Dedifferentiated amniotic fluid mesenchymal stem cell (primary cell): Measurements from ENCODE around the gene P2RX1.

Experiments
- DNase-seq: peaks from one replicate; pipeline ENCODE4 v3.0.0-alpha.2; 2016; ENCODE audit errors: extremely low spot score

Gene P2RX1

DNA sequence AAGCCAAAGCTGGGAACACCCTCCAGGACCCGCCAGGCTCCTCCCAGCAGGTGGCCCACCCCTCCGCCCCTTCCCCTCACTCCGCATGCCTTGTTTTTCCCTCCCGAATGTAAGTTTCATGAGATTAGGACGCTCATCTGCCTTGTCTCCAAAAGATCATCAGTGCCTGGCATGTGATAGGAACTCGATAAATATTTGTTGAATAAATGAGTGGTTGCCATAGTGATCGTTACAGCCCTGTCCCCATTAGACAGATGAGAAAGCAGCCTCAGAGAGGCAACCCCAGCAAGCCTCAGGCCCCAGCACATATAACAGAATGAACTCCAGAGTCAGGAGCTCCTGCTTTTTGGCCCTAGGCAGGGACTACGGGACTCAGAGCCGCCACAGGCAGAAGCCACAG, 28.5 kb downstream of the P2RX1 start:
- DNase-seq, result no peak

DNA sequence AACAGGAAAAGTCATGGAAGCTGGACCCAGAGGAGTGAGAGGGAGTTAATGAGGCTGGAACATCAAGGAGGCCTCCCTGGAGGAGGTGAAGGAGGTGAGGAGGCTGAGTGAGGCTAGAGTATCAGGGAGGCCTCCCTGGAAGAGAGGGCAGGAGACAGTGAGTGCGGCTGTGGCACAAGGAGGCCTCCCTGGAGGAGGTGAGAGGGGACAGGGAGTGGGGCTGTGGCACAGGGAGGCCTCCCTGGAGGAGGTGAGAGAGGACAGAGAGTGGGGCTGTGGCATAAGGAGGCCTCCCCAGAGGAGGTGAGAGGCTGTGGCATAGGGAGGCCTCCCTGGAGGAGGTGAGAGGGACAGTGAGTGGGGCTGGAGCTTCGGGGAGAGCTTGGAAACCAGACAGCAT, 28.9 kb downstream of the P2RX1 start:
- no peak for DNase-seq

DNA sequence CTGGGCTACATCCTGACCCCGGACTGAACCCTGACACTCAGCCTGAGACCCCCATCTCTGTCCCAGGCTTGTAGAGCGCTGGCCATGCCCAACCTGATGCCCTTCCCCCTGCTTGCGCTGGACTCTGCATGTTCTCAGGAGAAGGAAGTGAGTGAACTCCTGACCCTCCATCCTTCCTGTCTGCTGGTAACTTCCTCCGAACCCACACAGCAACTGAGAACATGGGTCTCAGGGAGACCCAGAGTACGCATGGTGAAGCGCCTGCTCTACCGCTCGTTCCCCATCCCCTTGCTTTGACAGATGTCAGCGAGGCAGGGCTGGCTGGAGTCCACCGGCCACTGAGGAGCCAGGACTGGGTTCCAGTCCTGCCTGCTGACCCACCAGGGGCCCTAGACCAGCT, 29.5 kb downstream of the P2RX1 start:
- DNase-seq, result no peak

- DNase-seq, result peak; percentile 41
These were observed 30.3 kb downstream of the P2RX1 start for GRCh38 chr17:3885970-3886369.

GRCh38 chr17:3885271-3885670, 31.0 kb downstream of the P2RX1 start:
- no peak for DNase-seq

GRCh38 chr17:3884188-3884587, 32.1 kb downstream of the P2RX1 start:
- DNase-seq, result no peak

- no peak for DNase-seq
These were observed 34.0 kb downstream of the P2RX1 start for GRCh38 chr17:3882276-3882675.

DNA sequence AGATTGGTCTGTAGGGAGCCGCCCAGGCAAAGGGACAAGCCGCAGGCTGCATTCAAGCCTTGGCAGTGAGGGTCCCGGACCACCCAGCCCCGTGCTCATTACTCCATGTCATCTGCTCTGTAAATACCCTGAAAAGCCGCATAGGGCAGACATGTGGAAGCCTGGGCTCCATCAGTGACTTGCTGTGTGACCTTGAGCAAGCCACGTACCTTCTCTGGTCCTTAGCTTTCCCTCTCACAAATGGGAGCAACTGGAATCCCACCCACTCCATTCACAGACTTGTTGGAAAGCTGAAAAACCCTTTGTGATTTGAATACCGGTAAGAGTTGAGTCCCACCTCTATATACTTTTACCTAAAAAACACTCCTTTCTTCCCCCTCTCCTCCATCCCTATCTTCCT, 35.3 kb downstream of the P2RX1 start:
- no peak for DNase-seq

- no peak for DNase-seq
These were observed 36.5 kb downstream of the P2RX1 start for GRCh38 chr17:3879591-3880417.

DNA sequence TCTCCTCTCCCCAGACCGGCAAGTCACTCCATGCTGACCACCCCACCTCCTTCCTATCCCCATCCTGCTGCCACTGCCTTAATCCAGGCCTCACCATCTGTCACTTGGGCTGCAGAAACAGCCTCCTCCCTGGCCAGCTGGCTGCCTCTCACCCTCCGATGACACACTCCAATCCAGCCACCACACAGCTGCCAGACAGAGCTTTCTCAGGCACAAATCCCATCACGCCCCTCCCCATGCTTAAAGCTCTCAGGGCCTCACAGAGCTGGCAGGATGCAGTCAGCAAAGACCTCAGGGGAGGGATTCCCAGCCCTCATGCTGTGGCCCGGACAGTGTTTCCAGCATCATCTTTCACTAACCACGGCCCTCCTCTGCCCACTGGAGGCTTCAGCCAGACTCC, 37.1 kb downstream of the P2RX1 start:
- peak; percentile 75 for DNase-seq

DNA sequence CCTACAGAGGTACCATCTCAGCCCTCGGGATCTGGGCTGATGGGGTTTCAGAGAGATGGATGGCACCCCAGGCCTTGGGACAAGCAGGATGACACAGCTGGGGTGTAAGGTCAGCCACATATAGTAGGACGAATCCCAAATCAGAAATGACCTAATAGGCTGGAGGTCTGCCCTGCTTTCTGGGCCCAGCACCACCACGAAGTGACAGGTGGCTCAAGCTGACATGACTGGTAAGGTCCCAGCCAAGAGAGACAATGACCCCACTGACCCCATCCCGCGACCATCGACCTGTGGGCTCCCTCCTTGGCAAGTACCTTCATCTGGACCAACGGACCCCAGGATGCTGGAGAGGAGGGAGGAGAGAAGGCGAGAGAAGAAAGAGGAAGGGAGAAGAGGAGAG, 39.0 kb downstream of the P2RX1 start:
- no peak for DNase-seq

- DNase-seq, result no peak
These were observed 40.9 kb downstream of the P2RX1 start for GRCh38 chr17:3875317-3875716.

DNA sequence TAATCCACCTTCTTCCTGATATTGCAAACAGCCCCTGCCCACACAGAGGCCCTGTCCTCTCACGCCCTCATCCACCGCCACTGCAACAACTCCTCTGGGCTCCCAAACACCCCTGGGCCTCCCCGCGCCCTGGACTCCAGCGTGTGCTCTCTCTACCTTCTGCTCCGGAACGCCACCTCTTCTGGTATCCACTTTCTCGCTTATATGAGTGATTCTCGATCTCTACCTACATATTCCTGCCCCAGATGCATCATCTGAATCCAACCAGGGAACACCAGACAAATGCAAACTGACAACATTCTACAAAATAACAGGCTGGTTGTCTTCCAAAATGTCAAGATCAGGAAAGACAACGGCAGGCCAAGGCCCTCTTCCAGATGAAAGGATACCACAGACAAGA, 42.4 kb downstream of the P2RX1 start:
- no peak for DNase-seq

DNA sequence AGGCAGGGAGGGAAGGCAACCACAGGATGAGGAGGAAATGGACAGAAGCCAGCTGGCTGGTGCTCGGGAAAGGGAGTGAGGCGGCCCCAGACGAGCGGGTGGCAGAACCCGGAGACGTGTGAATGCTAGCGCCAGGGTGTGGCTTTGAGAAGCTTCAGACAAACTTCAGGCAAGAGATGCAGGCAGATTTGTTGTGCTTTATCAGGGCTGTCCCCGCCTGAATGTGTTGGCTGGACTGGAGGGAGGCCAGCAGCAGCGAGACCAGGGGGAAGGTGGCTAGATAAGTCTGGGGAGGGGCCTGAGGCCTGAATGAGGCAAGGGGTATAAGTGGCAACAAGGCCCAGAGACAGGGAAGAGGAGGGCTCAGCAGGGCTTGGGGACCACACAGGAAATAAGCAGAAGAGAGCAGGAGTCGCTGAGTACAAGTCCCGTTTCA, 45.4 kb downstream of the P2RX1 start:
- no peak for DNase-seq

DNA sequence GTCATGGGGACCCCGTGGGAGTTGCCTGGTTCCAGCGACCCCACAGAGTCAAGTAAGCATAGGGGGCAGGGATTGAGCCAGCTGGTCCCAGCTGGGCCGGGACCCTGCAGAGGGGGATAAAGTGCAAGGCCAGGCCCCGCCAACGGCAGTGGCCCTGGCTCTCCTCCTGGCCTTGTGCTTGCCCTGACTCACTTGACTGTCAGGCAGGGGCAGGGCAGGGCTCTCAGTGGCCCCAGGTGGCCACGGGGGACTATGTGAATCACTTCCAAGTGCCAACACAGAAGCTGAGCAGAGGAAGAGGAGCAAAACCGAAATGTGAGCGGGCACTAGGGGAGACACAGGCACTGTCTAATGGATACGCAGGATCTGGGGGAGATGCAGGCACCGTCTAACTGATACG, 48.7 kb downstream of the P2RX1 start:
- no peak for DNase-seq

DNA sequence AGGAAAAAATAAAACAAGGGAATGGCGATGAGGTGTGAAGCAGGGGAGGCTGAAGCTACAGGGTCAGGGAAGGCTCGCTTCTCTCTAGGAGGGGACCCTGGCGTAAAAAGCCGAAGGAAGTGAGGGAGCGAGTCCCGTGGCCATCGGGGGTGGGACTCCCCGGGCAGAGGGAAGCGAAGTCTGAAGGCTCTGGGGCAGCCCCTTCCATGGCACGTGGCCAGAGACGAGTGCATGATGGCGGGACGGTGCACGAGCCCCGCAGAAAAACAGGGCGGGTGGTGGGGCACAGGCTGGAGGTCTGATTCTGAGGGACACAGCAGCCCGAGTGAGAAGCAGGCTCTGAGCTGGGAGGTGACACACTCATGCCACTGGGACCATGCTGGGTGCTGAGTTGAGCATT, 49.2 kb downstream of the P2RX1 start:
- DNase-seq, result no peak

GRCh38 chr17:3866276-3866675, 50.0 kb downstream of the P2RX1 start:
- DNase-seq, result no peak

GRCh38 chr17:3865176-3865575, 51.1 kb downstream of the P2RX1 start:
- no peak for DNase-seq

DNA sequence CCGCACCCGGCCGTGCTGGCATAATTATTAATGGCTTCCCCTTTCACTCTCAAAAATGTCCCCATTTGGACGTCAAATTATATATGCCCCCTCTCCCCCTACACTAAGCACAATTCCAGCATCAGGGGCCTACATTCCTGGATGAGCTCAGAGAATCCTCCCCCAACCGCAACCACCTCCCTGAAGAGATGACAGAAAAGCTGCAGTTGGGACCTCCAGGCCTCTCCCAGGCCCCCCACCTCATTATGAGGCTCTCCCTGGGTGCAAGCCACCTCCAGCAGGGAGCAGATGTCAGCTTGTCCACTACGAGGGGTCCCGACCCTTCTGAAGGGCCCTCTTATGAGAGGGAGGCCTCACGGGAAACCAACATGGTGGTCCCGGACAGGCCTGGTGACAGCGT, 51.7 kb downstream of the P2RX1 start:
- DNase-seq, result no peak

DNA sequence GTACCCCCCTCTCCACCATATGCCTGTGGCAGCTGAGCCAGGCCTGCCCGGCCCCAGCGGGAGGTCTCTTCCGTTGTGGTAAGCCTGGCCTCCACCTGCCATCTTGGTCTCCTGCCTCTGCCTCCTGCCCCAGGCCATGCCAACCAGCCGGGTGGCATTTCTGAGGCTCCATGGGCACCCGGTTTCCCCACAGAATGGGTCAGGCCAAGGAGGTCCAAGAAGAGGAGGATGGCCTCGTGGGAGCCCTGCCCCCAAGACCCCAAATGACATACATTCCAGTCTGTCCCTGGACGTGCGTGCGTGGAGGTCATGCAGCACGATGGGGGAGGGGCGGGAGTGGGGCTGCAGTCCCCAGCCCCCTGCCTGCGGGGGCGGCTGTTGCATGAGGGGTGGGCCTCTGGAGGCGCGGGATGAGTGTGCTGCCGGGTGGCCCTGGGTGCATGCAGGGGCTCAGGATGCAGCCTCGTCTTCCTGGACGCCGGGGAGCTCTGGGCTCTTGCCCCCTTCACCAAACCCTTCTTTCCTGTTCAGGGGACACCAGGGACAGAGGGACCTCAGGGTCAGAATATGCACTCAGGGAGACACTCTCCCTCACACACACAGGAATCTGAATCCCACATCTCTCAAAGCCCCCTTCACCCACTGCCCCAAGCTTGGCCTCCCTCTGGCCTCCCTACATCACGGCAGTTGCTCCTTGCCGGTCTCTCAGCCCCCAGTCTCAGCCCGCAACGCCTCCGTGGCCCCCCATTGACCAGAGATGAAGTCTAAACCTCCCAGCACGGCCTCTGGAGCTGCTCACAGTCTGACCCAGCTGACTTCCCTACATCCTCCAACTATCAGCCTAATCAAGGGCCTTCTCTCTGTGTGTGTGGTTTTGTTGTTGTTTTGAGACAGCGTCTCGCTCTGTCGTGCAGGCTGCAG, 54.2 kb downstream of the P2RX1 start:
- no peak for DNase-seq

GRCh38 chr17:3860939-3861700, 55.1 kb downstream of the P2RX1 start:
- DNase-seq, result no peak

GRCh38 chr17:3859940-3860339, 56.3 kb downstream of the P2RX1 start:
- DNase-seq, result no peak
